ENCODE measurements around the gene HOOK2.

Gene HOOK2

GRCh38 chr19:12754465-12755196, 20.7 kb downstream of the HOOK2 start:
- no peak for TF ChIP-seq CTCF (conservative IDR thresholded peaks at IDR 0.05)
- no peak overlapping the region for H3K27ac ChIP-seq

- H3K27ac ChIP-seq, result no peak overlapping the region
- no peak for TF ChIP-seq CTCF (conservative IDR thresholded peaks at IDR 0.05)
Observed at GRCh38 chr19:12752056-12752781, 23.1 kb downstream of the HOOK2 start.

- no peak within 1 kb of the TSS for H3K27ac ChIP-seq
- TF ChIP-seq CTCF (conservative IDR thresholded peaks at IDR 0.05), result no peak
Observed at GRCh38 chr19:12751635-12752034, 23.7 kb downstream of the HOOK2 start, which contains the start of gene BEST2. Gene BEST2 (plus strand): TSS chr19:12751791. CDS start chr19:12752593, 802 bp downstream.

- H3K27ac ChIP-seq, result no peak overlapping the region
- TF ChIP-seq CTCF (conservative IDR thresholded peaks at IDR 0.05), result no peak
Observed at GRCh38 chr19:12750851-12751250, 24.5 kb downstream of the HOOK2 start.

- TF ChIP-seq CTCF (conservative IDR thresholded peaks at IDR 0.05), result no peak
- H3K27ac ChIP-seq, result no peak overlapping the region
Observed at GRCh38 chr19:12749938-12750521, 25.3 kb downstream of the HOOK2 start.

- no peak for TF ChIP-seq CTCF (conservative IDR thresholded peaks at IDR 0.05)
- H3K27ac ChIP-seq, result no peak overlapping the region
Observed at GRCh38 chr19:12748489-12748888, 26.9 kb downstream of the HOOK2 start.

- no peak for TF ChIP-seq CTCF (conservative IDR thresholded peaks at IDR 0.05)
- no peak overlapping the region for H3K27ac ChIP-seq
Observed at GRCh38 chr19:12745166-12745897, 30.0 kb downstream of the HOOK2 start.
